ENCODE data around the gene BPIFB4.

The BPIFB4 gene

DNA sequence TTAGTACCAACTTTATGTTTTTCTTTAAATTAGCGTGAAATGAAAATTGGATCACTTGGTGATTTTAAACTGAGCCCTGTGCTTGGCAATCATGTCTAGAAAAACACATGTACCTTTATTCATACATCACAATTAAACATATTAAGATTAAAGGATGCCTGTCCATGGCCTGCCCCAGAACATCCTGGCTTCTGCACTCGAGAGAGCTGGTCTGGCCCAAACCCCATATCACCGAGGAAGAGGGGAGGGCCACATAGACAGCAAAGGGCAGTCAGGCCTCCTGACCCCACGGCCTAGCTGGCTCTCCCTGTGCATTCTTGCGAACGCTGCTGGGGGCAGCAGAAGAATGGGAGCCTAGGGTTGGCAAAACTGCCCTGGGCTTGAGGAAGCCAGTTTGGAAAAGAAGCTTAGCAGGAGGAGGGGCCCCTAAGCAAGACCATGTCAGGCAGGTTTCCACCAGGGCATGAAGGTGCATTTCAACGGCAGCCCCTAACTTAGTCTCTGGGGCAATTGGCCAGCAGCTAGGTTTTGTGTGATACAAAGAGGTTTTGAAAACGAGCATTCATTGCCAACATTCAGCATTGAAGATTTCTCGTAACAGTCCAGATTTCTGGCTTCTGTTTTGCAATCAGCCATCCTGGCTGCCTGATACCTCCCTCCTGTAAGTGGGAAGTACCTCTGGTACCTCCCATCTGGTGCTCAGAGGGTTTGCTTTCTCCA lies 17.2 kb upstream of the BPIFB4 start:
- DNase-seq = no peak

DNA sequence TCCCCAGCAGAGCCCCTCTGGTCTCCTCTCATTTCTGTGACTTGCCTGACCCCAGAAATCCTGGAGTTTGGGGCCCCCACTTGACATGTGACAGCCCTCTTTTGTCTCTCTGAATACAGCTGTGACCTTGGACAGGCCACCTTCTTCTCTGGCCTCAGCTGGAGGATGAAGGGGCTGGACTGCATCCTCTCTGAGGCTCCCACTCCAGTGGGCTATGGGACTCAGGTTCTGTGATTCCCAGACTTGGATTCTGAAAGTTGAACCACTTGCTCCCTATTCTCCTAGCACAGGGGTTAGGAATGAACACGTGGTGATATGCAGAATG lies 16.7 kb upstream of the BPIFB4 start:
- DNase-seq = no peak

DNA sequence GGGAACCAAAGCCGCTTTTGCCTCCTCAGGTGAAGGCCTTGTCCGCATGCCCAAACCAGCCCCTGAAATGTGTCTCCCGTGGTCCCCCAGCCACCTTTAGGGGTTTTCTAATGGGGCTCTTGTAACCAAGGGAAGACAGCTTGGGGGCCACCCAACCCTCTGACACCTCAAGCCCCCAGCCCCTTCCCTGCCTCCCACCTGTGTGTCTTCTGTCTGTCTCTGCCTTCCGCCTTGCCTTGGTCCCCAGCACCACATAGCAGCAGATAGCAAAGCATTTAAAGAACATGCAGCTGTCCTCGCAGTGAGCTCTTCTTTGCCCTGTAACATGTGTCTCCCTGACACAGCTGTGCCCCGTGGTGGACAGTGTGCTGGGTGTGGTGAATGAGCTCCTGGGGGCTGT lies 16.2 kb upstream of the BPIFB4 start:
- DNase-seq = no peak

GRCh38 chr20:33064572-33065287 lies 14.7 kb upstream of the BPIFB4 start:
- DNase-seq = no peak

GRCh38 chr20:33065785-33066184 lies 13.7 kb upstream of the BPIFB4 start:
- no peak for DNase-seq

DNA sequence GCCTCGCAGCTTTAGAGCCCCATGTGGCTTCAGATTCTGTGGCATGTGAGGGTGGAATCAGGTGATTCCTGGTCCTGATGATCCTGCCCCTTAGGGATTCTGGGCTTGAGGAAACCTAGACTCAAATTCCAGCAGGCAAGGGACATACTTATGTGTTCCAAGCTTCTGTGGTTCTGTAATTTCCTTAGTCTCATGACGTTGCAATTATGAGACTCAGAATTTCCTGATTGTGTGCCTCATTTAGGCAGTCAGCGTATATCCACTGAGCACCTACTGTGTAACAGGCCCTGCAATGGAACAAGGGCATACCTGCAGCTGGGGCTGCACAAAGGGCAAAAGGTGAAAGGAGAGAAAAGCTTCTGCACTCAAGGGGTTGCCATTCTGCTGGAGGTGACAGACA lies 11.6 kb upstream of the BPIFB4 start:
- DNase-seq = no peak

DNA sequence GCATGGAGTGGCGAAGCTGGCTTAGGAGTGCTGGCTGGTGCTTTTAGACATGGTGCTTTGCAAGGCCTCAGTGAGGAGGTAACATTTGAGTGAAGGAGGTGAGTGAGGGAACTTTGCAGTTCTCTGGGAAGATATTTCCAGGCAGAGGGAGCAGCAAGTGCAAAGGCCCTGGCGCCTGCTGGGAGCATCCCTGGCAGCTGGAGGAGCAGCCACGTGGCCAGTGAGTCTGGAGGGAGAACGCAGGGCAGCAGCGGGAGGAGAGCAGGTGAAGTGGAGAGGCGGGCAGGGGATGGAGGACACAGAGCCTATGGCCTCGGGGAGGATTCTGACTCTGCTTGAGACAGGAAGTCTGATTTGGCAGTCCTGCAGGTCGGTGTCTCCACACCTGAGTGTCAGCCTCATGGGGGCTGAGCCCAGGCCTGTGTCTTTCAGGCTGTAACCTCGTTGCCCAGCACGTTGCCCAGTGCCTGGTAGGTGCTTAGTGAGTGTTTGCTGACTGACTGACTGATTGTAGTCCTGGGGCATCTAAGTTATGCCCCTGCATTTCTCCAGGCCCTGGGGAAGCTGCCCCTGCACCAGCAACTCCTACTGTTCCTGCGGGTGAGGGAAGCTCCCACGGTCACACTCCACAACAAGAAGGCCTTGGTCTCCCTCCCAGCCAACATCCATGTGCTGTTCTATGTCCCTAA lies 11.0 kb upstream of the BPIFB4 start:
- DNase-seq = no peak

DNA sequence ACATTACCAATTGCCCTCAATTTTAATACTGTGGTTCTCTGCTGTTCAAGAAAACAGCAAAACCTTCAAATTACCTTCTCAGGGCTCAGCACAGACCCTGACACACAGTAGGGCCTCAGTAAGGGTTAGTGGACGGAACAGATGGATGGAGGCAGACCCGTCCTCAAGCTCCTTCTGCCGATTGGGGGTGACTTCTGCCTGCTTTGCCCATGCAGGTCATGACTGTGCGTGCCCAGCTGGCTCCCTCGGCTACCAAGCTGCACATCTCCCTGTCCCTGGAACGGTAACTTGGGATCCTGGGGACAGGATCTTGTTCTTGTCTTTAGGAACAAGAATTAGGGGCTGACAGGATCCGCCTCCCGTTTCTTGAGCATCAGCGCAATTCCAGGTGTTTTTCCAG lies 9.8 kb upstream of the BPIFB4 start:
- DNase-seq = no peak

GRCh38 chr20:33070111-33071053 lies 9.1 kb upstream of the BPIFB4 start:
- no peak for DNase-seq

DNA sequence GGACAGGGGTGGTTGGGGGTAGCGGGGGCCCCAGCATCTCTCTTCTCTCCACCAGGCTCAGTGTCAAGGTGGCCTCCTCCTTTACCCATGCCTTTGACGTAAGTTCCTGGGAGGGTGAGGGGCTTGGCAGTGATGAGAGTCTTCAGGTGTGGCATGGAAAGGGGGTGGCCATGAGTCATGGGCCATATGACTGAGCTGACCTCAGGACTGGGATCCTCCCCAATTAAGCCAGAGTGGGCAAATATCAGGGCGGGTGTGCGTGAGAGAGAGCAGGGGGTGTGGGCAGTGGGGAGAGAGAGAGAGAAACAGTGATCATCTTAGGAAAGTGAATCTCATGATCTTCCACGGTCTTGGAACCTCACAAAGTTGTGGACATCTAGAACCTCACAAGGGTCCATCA lies 8.2 kb upstream of the BPIFB4 start:
- no peak for DNase-seq

GRCh38 chr20:33072362-33072761 lies 7.1 kb upstream of the BPIFB4 start:
- no peak for DNase-seq

- DNase-seq = no peak
These were observed 6.6 kb upstream of the BPIFB4 start for GRCh38 chr20:33072813-33073212.

DNA sequence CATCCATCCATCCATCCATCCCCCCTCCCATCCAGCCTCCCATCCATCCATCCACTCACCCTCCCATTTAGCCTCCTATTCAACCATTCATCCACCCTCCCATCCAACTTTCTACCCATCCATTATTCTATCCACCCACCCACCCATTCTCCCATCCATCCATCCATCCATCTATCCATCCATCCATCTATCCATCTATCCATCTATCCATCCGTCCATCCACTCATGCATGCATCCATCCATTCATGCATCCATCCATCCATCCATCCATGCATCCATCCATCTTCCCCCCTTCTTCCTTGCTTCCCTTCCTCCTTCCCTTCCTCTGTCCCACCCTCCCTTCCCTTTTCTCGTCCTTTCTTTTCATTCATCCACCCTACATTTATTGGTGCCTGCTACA lies 4.8 kb upstream of the BPIFB4 start:
- DNase-seq = no peak

- DNase-seq = no peak
These were observed 4.2 kb upstream of the BPIFB4 start for GRCh38 chr20:33075281-33075680.

GRCh38 chr20:33076662-33077372 lies 2.6 kb upstream of the BPIFB4 start:
- no peak for DNase-seq

DNA sequence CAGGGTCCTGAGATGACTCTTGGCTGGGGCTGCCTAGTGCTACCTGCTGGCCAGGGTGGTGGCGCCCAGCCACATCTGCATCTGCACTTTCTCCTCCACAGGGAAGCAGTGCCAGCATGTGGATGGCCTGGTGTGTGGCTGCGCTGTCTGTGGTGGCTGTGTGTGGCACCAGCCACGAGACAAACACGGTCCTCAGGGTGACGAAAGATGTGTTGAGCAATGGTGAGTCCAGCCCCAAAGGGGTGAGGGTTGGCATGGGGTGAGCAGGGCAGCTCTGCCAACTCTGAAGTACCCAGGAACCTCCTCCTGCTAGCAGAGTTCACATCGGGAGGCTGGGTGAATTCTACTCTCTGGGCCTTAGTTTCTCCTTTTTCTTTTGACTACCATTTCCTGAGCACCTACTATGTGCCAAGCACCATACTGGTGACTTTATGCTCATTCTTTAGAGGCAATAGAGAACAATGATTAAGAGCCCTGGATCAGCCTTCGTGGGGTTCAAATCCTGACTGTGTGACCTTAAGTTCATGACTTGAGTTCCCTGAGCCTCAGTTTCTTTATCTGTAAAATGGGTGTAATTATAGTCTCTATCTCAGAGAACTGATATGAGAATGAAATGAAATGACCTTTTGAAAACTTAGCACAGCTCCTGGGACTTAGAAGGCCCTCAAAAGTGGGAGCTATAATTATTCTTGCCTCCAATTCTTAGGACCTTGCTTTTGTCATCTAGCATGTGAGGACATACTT lies 2.1 kb downstream of the BPIFB4 start:
- no peak for DNase-seq

DNA sequence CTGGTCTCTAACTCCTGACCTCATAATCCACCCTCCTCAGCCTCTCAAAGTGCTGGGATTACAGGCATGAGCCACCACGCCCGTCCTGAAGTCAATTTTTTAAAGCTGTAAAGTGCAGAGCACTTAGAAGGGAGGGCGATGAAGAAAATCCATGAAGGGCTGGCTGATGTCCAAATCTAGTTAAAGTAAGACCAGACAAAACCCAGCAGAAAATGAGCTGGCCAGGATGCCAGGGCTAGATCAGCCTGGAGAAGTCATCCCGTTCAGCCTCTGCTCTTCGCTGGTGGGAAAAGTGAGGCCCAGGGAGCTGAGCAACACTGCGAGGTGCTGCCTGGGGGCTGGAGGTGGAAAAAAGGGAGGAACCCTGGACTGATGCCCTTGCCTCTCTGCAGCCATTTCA lies 3.1 kb downstream of the BPIFB4 start:
- no peak for DNase-seq

DNA sequence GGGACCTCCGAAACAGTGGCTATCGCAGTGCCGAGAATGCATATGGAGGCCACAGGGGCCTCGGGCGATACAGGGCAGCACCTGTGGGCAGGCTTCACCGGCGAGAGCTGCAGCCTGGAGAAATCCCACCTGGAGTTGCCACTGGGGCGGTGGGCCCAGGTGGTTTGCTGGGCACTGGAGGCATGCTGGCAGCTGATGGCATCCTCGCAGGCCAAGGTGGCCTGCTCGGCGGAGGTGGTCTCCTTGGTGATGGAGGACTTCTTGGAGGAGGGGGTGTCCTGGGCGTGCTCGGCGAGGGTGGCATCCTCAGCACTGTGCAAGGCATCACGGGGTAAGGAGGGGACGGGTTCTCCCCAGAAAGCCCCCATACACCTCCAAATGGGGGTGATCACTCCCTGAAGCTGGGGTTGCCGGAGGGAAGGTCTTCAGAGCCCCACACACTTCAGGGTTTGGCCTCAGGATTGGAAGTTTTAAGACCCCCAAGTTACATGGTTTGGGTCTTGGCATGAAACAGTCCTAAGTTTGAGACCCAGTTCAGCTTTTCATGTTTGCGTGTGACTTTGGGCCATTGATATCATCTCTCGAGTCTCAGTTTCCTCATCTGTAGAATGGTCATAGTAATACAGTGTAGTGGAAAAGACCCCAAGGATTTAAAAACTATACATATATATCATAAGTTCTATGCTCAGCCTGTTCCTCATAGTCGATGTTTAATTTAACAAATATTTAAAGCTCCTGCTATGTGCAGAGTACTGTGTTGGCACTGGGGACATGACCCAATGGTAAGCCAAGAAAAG lies 4.3 kb downstream of the BPIFB4 start:
- no peak for DNase-seq

DNA sequence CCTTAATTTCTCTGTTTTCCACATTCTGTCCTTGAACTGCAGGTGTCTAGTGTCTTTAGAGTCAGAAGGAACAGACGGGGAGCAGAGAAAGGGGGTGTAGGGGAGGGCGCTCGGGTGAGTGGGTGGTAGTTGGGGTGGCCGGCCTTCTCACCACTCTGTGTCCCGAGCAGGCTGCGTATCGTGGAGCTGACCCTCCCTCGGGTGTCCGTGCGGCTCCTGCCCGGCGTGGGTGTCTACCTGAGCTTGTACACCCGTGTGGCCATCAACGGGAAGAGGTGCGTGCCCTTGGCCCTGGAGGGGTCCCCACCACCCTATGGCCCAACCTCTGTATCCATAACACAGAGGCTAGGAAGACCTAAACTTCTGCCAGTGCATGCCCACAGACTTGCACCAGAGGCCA lies 5.3 kb downstream of the BPIFB4 start:
- no peak for DNase-seq

DNA sequence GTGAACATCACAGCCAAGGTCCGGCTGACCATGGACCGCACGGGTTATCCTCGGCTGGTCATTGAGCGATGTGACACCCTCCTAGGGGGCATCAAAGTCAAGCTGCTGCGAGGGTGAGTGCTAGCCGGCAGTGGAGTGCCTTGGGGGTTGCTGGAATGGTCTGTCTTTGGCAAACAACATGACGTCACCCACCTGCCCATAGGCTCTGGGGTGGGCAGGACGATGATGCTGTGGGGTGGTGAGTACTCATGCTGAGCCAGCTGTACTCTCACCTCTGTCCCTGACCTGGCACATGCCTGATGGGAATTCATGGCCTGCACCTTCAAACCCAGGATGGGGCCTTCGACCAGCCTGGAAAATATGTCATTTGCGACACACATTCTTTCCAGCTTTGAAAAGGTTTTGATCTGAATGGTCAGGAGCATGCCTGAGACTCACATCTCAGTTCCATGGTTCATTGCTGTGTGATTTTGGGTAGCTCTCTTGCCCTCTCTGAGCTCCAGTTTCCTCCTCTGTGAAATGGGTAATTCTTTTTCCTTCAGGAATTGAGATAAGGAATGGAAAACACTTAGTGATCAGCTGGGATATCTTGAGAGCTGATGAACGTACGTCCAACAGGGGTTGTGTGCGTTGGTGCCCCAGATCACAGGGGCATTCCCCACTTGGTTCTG lies 6.7 kb downstream of the BPIFB4 start:
- DNase-seq = no peak

Measured in right kidney (tissue), 1 donor.